ENCODE results near the gene SYCP2L.

SYCP2L gene

GRCh38 chr6:10947966-10948365, 61.1 kb downstream of the SYCP2L start:
- no peaks in the 10 kb centered on the region for H3K9me3 ChIP-seq (ENCODE audit: control insufficient read depth, insufficient read depth, low read length)
- H3K9me2 ChIP-seq (replicated peaks; ENCODE audit: control insufficient read depth, low read length) = no peaks in the 10 kb centered on the region
- no peaks in the 10 kb centered on the region for H3F3A ChIP-seq (ENCODE audit: control insufficient read depth, insufficient read depth)
- H3K79me2 ChIP-seq (ENCODE audit: control insufficient read depth, low read length) = no peaks in the 10 kb centered on the region
- H3K4me1 ChIP-seq (ENCODE audit: control insufficient read depth, low read length) = no peaks in the 10 kb centered on the region
- H3K36me3 ChIP-seq (ENCODE audit: control insufficient read depth, low read length) = no peaks in the 10 kb centered on the region
- H4K20me1 ChIP-seq (ENCODE audit: control insufficient read depth, insufficient read depth, low read depth, low read length) = no peaks in the 10 kb centered on the region
- TF ChIP-seq CTCF (IDR thresholded peaks at IDR 0.05; ENCODE audit: low read depth, low read length, poor library complexity, severe bottlenecking) (no peak), EZH2phosphoT487 (IDR thresholded peaks at IDR 0.05; ENCODE audit: borderline replicate concordance, low read length) (no peak)
- H3K27ac ChIP-seq (ENCODE audit: low read depth, low read length) = no peak overlapping the region
- no peak overlapping the region for H3K4me2 ChIP-seq (ENCODE audit: low read length)
- no peak overlapping the region for H3K4me3 ChIP-seq (ENCODE audit: low read length)
- H3K27me3 ChIP-seq (ENCODE audit: control insufficient read depth, low read length) = peaks cover 17% of the 10 kb centered on the region

GRCh38 chr6:10949579-10950490, 63.0 kb downstream of the SYCP2L start:
- H3K4me3 ChIP-seq (ENCODE audit: low read length) = no peak overlapping the region
- H3K79me2 ChIP-seq (ENCODE audit: control insufficient read depth, low read length) = no peaks in the 10 kb centered on the region
- H4K20me1 ChIP-seq (ENCODE audit: control insufficient read depth, insufficient read depth, low read depth, low read length) = no peaks in the 10 kb centered on the region
- no peaks in the 10 kb centered on the region for H3F3A ChIP-seq (ENCODE audit: control insufficient read depth, insufficient read depth)
- H3K36me3 ChIP-seq (ENCODE audit: control insufficient read depth, low read length) = no peaks in the 10 kb centered on the region
- H3K27me3 ChIP-seq (ENCODE audit: control insufficient read depth, low read length) = peaks cover 17% of the 10 kb centered on the region
- H3K4me1 ChIP-seq (ENCODE audit: control insufficient read depth, low read length) = no peaks in the 10 kb centered on the region
- no peaks in the 10 kb centered on the region for H3K9me2 ChIP-seq (replicated peaks; ENCODE audit: control insufficient read depth, low read length)
- H3K4me2 ChIP-seq (ENCODE audit: low read length) = no peak overlapping the region
- no peak for TF ChIP-seq CTCF (IDR thresholded peaks at IDR 0.05; ENCODE audit: low read depth, low read length, poor library complexity, severe bottlenecking)
- TF ChIP-seq EZH2phosphoT487 (IDR thresholded peaks at IDR 0.05; ENCODE audit: borderline replicate concordance, low read length) = no peak
- no peak overlapping the region for H3K27ac ChIP-seq (ENCODE audit: low read depth, low read length)
- no peaks in the 10 kb centered on the region for H3K9me3 ChIP-seq (ENCODE audit: control insufficient read depth, insufficient read depth, low read length)

GRCh38 chr6:10951675-10952282, 64.9 kb downstream of the SYCP2L start:
- H3K27ac ChIP-seq (ENCODE audit: low read depth, low read length) = no peak overlapping the region

More at GRCh38 chr6:10951675-10952282, 64.9 kb downstream of the SYCP2L start:
- H3K4me3 ChIP-seq (ENCODE audit: low read length) = no peak overlapping the region
- H4K20me1 ChIP-seq (ENCODE audit: control insufficient read depth, insufficient read depth, low read depth, low read length) = no peaks in the 10 kb centered on the region
- H3K4me2 ChIP-seq (ENCODE audit: low read length) = no peak overlapping the region
- peaks cover 17% of the 10 kb centered on the region for H3K27me3 ChIP-seq (ENCODE audit: control insufficient read depth, low read length)
- no peak for TF ChIP-seq EZH2phosphoT487 (IDR thresholded peaks at IDR 0.05; ENCODE audit: borderline replicate concordance, low read length)
- peak; percentile 22 for TF ChIP-seq CTCF (IDR thresholded peaks at IDR 0.05; ENCODE audit: low read depth, low read length, poor library complexity, severe bottlenecking)
- H3K79me2 ChIP-seq (ENCODE audit: control insufficient read depth, low read length) = no peaks in the 10 kb centered on the region
- H3K4me1 ChIP-seq (ENCODE audit: control insufficient read depth, low read length) = no peaks in the 10 kb centered on the region
- H3K9me3 ChIP-seq (ENCODE audit: control insufficient read depth, insufficient read depth, low read length) = no peaks in the 10 kb centered on the region
- no peaks in the 10 kb centered on the region for H3K36me3 ChIP-seq (ENCODE audit: control insufficient read depth, low read length)
- no peaks in the 10 kb centered on the region for H3K9me2 ChIP-seq (replicated peaks; ENCODE audit: control insufficient read depth, low read length)
- H3F3A ChIP-seq (ENCODE audit: control insufficient read depth, insufficient read depth) = no peaks in the 10 kb centered on the region
